DLD1 (cell line): ENCODE data around the gene RPRML.
"Not testable (repeated sequence)": the region's sequence is repeated elsewhere in the genome, so short reads cannot be mapped to it uniquely, and the experiment has no call there.

Experiments used
- in situ Hi-C: cut with HindIII; loops from 2 replicates; pipeline ENCODE4 v1.10.0; 2017; ENCODE audit warnings: low sequenced_read_pairs

Gene RPRML

DNA sequence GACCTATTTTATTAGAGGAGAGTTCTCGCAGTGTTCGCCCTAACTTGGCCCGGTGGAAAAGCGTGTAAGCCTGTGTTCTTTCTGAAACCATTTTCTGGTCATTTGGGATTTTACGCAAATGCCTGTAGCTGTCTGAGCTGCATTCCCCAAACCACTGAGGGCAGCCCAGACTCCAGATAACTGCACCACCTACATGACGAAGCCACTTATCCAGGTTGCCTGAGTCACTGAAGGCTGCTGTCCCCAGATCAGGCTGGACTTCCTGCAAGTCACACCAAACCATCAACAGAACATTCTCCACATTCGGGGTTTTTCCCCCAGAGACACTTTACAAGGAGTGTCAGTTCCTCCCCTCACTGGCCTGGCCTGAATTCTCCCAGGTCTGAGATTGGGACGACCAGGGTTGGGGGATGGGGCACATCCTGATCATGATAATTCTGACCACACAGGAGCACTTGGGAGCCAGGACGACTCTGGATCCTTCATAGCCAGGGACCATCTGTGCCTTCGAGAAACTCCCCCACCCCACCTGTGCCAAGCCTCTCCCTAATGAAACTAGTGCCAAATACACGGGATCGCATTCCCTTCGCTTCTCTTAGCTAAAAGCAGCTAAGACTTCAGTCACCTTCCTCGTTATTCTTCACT lies 2.3 kb downstream of the RPRML start:
- in situ Hi-C loops, result no loop called here

DNA sequence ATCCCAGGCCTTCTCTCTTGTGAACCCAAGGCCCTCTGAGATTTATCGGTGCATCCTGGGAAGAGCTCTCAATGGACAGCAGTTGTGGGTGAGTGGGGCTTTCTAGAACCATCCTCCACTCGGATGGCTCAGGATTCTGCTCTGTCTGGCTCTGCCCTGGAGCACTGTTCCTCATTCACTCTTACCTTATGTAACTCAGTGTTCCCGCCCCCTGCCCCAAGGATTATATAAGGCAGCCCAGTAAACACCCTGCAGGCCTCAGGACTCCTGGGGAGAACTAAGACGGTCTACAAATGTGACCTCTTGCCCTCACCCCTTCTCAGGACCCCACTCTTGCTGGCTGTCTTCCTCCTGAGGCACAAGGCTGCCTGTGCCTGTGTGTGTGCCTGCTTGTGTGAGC lies 3.8 kb downstream of the RPRML start:
- in situ Hi-C loops, result no loop called here

DNA sequence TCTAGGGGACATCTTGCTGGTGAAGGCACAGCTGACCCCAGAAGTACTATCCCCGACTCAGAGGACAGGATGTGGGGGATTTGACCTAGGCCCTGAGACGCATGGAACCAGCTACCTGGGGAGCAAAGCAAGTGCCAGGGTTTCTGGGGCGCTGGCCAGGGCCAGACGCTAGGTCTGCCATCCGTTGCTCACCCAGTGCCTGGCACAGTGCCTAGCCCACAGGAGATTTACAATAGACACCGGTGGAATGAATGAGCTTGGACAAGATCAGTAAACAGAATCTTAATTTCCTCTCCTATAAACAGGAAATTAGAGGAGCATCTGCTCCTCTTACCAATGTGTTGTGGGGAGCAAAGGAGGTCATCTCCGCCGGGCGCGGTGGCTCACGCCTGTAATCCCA lies 5.0 kb downstream of the RPRML start:
- in situ Hi-C loops, result no loop called here

DNA sequence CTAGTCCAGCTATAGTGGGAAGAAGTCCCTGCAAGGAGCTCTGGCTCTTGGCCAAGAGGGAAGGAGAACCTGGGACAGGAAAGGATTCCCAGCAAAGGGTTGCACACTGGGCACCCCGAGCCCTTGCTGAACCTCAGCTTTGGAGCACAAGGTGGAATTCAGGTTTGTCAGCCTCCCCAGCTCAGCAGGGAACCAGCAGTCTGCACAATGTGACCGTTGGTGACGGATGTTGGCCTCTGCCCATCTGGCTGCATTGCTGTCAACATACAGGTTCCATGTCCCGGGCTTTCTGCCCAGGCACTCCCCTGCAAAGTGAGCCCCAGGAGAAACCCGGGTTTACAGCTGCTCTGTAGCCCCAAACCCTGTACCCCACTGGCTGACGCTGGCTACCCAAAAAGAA lies 6.7 kb downstream of the RPRML start:
- in situ Hi-C loops, result no loop called here

DNA sequence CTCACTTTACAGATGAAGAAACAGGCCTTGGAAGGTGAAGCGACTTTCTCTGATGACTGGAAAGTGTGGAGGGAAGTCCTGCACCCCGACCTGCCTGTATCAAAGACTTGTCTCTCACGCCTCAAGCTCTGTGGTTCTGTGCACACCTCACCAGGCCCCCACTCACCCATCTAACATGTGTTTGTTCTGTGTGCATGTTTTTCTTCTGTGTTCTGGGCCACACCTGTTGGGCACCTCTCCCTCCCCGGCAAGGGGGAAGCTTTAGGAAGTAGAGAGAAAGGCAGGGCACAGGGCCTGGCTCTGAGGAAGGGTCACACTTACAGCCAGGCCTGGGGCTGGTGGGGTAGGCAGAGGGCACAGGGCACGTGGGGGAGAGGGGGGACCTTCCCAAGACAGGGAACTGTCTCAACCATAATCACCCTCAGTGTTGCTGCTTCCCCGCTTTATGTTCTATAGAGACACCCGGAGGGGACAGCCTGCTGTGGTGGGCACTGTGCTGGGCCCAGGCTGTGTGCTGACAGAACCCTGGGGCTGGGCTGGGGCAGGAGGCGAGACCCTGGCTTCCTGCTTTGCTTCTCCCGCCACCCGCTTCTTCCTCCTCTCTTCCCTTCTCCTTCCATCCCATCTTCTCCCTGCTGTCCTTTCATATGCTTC lies 7.3 kb downstream of the RPRML start:
- in situ Hi-C loops, result no loop called here

DNA sequence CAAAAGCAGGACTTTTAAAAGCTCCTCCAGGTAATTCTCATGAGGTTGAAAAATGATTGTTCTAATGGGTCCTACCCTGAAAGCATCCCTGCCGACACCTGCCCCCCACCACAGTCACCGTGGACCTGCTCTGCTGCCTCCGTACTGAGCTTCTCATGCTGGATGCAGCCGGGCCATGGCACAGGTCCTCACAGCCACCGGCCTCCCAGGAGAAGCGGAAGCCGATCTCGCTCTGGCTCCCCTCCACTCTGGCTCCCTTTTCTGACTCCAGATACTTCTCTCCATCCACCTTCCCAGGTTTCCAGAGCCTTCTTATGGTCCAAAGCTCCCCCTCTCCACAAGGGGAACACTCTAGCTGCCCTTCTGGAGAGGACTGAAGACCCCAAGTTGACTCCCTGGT lies 10.2 kb downstream of the RPRML start:
- in situ Hi-C loops, result no loop called here

DNA sequence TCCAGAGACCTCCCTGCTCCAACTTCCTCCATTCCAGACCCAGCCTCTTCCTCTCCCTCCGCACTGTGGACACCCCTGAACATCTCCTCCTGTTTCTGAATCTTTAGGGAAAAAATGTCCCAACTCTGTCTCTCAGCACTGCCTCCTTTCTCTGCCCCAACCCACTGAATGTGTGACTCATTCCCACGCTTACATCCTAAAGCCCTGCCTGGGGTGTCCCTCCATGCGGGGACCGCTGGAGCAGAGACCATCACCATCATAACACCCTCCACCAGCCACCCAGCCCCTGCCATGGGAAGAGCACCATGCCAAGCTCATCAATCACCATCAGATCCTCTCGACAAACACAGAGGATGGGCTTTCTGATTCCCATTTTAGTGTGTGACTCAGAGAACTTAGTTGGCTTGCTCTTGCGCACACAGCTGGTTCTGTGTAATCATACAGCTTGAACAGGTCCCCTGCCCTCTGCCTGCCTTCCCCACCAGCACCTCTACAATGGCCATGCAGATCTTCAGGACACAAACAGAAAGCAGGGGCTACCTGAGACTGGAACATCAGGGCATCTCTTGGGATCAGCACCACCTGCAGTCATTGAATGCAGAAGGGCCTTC lies 10.7 kb downstream of the RPRML start:
- in situ Hi-C loops, result no loop called here

DNA sequence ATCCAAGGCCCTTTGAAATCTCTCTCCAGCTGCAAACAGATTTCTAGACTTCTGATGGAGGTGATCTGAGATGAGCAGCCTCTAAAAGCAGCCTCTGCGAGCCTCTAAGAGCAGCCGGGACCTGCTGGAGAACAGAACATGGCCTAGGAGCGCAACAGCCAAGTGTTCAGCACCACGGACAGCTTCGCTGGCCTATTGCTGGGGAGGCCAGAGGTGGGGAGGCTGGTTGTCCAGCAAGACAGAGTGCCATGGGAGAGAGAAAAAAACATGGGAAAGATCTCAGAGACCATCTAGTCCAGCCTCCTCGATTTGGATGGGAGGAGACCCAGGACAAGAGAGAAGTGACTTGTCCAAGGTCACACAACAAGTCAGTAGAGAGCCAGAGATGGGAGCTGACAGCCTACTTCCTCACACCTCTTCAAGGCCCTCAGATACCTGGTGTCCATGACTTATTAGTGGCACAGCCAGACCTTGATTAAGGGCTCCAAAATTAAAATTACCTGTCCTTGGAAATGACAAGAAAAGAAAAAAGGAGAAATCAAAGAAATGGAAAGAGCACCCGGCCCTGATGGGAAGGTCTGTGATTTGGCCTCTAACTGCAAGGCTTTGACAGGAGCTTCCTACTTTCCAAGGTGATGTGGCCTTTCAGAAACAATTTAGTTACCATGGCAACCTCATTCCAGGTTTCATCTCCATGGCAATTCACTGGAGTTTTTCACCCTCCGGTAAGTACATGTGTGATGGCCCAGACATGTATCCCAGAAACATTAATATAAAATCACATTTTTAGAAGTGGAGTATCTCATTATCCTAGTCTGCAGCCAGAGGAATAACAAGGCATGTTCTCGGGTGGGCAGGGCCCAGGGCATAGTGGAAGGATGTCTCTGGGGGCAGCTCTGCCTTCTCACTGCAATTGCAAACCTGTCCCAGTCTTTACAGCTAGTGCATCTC lies 14.5 kb downstream of the RPRML start:
- in situ Hi-C loops, result no loop called here

DNA sequence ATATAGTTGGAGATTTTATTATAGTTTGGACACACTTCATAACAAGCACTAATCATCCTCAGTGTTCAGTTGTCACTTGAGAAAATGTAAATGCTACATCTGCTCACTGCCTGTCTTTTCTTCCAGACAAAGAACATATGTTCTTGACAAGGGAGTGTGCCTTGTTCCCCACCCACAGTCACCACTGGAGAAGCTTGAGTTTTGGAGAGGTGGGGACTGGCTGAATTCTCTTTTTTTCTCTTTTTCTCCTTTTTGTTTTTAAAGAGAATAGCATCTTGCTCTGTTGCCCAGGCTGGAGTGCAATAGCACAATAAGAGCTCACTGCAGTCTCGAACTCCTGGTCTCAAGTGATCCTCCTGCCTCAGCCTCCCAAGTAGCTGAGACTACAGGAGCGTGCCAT lies 15.5 kb downstream of the RPRML start:
- in situ Hi-C loops, result no loop called here

DNA sequence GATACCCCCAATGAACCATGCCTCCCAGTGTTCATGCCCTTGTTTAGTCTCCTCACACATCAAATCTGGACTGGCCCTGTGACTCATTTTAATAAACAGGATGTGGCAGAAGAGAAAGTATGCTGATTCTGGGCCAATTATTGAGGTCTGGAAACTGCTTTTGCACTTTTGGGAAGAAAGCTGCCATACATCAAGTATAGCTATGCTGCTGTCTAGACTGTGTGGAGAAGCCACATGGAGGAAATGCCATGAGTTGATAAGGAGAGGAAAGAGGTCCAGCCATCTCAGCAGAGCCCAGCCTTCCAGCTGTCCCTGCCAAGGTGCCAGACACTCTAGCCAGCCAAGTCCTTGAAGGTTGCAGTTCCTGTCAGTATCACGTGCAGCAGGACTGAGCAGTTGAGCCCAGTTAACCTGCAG lies 16.7 kb downstream of the RPRML start:
- in situ Hi-C loops, result no loop called here

DNA sequence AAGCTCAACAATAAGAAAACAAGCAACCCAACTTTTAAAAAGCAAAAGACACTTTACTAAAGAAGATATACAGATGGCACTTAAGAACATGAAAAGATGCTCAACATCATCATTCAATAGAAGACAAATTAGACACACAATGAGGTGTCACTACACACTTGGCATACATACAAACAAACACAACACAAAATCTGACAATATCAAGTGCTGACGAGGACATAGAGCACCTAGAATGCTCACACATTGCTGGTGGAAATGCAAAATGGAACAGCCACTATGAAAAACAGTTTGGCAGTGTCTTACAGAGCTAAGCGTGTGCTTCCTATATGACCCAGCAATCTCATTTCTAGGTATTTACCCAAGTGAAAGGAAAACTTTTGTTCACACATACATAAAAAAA lies 18.9 kb downstream of the RPRML start:
- in situ Hi-C loops, result no loop called here

DNA sequence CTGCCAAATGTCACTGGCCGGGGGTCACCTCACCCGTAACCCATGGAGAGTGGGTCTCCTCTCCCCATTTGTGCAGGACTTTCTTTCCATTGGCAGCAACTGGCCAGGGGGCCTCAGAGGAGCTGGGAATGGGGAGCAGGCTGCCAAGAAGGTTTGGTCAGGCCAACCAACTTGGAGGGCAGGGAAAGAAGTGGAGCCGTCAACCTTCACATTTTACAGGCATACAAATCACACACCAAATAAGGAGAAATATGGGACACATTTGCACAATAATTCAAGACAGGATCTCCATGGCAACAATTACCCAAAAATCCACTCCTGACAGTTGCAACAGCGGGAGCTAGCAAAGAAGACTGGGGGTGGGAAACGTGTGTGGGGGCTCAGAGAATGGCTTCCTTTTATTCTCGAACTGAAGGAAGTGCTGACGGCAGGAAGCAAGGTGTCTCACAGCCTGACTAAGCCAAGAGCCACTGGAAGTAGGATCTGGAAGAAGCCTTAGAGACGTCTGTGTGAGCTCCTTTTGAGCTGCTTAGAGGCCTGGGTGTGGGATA lies 20.9 kb downstream of the RPRML start:
- in situ Hi-C loops, result no loop called here

DNA sequence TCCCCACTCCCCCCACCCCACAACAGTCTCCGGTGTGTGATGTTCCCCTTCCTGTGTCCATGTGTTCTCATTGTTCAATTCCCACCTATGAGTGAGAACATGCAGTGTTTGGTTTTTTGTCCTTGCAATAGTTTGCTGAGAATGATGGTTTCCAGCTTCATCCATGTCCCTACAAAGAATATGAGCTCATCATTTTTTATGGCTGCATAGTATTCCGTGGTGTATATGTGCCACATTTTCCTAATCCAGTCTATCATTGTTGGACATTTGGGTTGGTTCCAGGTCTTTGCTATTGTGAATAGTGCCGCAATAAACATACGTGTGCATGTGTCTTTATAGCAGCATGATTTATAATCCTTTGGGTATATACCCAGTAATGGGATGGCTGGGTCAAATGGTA lies 25.9 kb downstream of the RPRML start:
- in situ Hi-C loops, result not testable (repeated sequence)

DNA sequence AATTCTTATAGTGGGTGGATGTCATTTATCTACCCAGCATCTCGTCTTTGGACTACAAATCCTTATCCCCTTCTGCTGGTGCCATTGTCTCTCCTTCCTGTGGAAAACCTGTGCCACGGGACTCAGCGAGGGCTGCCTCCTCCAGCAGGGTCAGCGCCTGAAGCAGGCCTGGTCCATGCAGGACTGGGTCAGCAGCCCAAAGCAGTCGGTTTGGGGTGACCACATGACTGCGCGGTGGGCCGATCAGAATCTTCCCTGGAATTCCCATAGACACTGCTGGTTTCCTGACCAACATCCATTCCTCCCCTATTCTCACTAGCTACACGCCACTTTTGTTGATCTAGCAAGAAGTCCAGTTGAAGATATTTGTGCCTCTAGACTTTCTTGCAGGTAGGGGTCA lies 26.9 kb downstream of the RPRML start:
- in situ Hi-C loops, result no loop called here

DNA sequence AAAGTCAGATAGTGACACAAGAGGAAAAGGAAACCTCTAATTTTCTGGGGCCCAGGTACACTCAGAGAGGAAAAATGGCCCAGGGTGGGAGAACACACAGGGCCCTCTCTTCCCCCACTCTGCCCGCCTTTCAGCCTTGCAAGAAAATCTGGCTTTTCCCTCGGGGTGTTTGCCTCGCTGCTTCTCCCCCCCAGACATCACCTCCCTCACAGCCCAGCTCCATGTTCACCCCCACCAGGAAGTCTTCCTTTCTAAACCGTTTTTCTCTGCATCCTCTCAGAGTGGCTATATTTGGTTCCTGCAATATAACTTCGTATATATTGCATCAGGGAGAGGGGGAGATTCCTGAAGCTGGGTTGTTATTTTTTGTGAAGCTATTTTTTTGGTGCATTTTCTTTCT lies 27.3 kb downstream of the RPRML start:
- in situ Hi-C loops, result no loop called here

DNA sequence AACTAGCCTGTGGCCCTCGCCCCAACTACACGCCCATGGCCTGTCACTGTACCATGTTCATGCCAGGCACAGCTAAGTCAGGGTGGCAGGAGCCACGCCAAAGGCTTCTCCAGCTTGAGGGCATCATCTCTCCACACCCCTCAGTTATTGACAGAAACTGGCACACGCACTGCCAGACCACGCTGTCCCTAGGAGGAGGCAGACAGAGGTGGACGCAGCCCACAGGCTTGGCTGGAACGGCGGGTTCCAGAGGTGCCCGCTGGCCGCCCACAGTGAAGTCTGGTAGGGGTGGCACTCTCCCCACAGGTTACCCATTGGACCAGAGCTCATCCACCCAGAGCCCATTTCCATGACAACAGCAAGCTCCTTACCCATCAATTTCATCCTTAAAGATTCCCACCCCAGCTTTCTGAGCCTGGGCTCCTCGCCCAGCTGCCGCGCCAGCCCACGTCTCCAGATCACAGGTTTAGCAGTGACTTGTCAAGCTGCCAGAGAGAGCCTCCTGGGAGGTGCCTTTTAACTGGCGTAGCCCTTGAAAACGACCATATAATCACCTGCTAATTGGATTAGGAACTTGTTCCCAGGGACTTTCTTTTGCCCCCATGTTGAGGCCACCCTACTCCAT lies 27.9 kb downstream of the RPRML start:
- in situ Hi-C loops, result no loop called here

DNA sequence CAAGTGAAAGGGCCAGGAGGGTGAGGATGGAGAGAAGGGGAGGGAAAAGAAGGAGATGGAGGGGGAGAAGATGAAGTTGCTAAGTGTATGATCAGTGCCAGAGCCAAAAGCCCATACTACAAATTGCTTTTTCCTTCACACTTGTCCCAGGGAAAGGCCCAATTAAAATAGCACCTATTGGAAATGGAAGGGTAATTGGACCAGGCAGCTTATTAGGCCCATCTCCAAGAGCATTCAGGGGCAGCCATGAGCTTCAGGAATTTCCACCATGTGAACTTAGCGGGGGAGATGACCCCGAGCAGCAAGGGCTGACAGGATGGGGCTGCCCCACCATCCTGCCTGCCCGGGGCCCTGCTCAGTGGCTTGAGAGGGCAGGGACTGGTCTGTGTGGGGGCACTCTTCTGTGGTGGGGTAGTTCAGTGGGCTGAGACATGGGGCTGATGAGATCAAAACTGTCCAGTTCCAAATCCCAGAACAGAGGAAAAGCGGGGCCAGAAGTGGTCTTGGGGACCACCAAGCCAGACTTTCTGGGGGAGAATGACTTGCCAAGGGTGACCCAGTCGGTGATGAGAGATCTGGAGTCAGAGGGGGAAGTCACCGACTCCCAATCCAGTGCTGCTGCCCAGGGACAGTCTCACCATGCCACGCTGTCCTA lies 28.6 kb downstream of the RPRML start:
- in situ Hi-C loops, result no loop called here

DNA sequence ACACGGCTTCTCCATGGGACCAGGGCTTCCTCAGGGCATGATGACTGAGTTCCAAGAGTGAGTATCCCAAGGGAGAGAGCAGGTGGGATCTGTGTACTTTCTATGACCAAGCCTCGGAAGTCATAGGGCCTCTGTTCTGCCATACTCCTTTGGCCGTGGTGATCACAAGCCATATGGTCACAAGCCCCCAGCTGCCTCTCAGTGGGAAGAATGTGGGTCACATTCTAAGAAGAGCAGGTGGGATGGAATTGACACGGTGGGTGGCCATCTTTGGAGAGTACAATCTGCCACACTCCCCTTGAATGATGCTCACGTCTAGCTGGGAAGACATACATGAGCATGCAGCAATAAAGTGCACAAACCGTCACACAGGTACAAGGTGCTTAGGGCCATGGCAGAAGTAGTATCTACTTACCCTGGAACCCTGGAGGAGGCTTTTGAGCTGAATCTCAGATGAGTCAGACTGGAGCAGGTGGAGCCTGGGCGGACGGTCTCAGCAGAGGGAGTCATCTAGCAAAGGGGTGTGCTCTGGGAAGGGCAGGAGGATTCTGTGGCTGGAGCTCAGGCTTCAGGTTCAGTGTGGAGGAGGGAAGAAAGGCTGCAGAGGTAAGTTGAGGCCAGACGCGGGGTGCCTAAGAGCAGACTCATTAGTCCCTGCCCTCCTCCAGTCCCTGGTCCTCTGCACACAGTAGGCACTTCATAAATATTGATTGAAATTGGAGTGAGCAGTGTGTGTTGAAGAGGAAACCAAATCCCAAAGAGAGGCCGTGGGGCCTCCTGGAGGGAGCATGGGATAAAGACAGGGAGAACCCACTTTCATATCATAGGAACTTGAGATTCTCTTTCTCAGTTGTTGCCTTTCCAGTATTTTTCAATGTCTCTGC lies 29.5 kb downstream of the RPRML start:
- in situ Hi-C loops, result no loop called here

DNA sequence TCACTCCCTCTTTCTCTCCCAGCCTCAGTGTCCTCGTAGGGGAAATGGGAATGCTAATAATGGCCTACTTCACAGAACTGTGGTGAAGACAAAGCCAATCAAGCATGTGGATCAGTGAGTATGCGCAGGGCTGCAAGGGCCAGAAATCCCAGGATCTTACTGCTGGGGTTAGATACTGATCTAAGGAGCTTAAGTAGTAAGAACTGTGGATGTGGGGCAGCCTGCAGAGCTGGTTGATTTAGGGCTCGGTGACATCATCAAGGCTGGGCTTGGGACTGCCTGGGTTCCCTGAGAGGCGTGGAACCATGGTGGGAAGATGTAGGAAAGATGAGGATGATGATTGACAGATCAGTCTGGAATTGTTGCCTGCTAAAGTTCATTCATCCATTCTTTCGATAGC lies 30.5 kb downstream of the RPRML start:
- in situ Hi-C loops, result no loop called here
